GM19395 (cell line): ENCODE data around the gene BSND.

Experiments
- ATAC-seq: cut with Tn5 transposase; IDR thresholded peaks from one replicate; pipeline ENCODE4 v1.9.1; 2021; ENCODE audit warnings: mild to moderate bottlenecking, moderate library complexity; ENCODE audit not compliant: unreplicated experiment

The BSND gene

DNA sequence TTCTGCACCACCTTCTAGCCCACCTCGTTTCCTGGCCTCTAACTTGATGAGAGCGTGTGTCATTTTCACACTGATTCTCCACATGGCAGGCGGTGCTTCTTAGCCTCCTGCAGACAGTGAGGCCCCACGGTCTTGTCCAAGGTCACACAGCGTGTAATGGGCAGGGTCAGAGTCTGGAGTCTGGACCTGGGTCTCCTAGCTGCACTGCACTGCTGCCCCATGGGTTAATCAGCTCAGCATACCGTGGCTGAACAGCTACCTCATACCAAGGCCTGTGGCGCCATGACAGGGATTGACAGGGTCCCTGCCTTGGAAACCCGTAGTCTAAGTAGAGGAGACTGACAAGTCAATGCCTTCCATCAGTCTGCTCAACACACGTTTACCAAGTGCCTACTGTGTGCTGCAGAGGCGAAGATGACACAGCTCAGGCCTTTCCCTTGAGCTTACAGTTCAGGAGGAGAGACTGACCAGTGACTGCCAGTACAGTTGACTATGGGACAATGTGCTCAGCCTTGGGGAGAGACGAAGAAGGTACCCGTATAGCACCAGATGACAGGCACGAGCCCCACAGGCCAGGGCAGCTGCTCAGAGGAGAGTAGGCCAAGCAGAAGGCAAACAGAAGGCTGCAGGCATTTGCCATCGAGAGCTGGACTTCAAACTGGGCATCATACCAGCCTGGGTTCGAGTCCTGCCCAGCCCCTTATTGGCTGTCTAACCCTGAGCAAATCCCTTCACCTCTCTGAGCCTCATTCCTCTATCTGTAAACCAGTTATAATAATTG lies 46.1 kb downstream of the BSND start:
- no peak for ATAC-seq

DNA sequence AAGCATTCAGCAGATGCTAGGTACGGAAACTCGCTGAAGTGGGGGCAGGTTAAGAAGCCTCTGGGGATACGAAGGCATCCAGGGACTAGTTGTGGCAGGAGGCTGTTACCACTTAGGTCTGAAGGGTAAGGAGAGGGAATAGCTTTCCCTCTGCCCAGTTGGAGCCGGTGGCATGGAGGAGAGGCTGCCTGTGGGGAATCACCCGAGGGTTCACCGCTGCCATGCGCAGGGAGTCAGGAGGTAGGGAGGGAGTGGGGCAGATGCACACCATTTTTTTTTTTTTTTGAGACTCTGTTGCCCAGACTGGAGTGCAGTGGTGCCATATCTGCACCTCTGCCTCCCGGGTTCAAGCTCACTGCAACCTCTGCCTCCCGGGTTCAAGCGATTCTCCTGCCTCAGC lies 46.7 kb downstream of the BSND start:
- no peak for ATAC-seq

DNA sequence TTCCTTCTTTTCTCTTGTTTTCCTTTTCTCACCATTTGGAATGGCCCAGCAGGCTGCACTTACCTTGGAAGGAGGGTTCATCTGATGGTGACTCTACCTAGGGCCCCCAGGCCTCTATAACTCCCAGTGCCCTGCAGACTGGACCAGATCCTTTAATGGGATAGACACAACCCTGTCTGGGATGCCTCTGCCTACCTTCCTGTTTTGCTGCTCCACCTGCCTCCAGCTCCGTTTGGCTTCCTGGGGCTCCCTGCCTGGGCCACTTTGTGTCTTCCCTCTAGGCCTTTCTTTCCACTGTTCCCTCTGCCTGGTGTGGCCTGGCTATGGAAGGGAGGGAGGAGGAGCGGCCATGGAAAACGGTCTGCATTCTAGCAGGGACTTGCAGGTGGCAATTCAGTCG lies 48.1 kb downstream of the BSND start:
- ATAC-seq, result no peak

DNA sequence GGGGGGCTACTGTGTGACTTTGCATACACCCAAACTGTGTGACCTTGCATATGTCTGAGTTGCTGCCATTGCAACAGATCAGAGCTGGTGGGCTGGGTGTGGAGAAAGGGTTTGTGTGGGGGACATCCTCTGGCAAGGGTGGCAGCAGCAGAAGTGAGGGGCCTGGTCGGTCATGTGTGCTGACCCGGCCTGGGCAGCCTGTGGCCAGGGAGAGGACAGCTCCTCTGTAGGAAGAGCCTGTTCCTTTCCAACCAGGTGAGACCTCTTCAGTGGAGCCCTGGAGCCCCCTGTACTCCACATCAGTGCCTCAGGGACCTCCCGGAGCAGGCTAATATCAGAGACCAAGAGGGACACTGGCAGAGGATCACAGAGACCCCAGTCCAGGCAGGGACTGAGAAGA lies 48.9 kb downstream of the BSND start:
- ATAC-seq, result no peak

DNA sequence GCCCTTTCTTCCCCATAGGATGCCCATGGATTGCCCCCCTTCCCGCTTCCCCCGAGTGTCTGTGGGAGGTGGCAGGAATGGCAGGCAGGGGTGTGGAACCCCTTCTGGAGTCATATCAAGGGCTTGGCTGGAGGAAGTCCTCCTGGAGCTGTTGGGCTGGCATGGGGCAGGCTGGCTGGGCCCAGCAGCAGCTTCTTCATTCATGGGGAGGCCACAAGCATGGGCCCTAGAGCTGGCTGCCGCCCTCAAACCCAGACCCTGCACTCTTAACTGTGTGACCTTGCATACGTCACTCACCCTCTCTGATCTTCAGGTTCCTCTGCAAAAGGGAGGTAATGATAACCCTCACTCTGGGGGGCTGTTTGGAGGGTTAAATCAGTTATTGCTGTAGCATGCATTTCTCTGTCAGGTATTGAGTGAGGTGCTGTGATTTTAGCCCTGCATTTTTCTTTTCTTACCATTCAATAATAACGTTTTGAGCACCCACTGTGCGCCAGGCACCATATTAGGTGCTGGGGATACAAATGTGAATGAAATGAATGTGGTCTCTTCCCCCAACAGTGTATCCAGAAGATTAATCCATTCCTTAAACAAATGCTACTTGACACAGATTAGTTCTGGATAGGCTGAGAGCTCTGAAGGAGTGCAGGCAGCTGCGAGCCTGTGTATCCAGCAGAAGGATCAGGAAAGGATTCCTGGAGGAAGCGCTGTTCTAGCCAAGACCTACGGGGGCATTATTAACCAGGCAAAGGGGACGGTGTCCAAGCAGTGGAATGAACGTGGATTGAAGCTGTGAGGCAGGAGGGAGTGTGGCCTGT lies 49.9 kb downstream of the BSND start:
- no peak for ATAC-seq

DNA sequence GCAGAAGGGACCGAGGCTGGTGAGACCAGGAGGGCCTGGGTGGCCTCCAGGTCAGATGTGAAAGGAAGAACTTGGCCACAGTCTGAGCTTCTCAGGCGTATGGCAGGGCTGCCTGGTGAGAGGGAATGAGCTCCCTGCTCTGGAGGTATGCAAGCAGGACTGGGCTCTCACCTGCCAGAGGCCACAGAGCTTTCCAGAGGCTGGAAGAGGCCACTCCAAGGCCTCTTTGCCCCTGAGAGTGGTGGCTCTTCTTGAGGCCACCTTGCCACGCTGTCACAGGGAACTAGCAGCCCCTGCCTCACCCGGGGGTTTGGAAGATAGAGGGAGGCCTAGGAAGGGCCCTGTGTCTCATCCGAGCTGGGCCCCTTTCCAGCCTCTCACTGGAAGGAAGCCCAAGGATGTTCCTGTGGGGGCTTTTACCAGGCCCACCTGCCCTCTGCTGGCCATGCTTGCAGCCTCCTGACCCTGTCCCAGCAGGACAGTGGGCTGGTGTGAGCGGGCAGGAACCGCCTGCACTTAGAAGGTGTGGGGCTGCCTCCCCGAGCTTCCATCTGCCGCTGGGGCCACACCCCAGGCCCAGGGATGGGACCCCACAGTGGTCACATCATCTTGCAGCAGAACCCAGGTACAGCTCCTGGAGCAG lies 50.7 kb downstream of the BSND start:
- ATAC-seq, result no peak

DNA sequence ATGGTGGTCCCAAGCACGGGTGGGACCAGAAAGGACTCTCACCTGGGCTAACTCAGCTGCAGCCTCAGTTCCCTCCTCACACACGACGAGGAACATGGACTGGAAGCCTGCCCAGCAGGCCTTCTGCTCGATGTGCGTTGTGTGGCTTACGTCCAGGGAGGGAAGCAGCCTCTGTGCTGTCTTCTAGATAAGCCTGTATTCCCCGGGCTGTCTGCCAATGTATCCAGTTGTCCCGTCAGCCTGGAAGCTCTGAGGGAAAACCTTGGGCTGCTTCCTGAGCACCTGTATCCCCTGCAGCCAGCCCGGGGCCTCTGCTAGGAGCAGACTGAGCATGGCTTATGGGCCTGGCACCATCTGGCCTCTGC lies 51.2 kb downstream of the BSND start:
- no peak for ATAC-seq

DNA sequence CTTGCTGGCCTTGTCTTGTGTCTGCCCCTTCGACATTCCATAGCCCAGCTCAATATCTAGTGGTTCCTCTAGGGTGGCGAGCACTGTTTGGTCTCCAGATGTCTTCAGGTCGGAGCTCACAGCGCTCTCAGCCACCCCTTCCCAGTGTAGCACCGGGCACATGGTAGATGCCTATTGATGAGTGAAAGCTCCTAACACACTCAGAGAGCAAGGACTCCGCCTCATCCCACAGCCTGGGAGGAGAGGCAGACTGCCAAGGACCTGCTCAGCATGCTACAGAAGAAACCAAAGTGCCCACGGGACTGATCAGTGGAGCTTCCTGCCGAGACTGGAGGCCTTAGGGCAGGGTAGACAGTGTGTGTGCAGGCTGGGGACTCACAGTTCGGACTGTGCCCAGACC lies 51.5 kb downstream of the BSND start:
- ATAC-seq, result no peak

DNA sequence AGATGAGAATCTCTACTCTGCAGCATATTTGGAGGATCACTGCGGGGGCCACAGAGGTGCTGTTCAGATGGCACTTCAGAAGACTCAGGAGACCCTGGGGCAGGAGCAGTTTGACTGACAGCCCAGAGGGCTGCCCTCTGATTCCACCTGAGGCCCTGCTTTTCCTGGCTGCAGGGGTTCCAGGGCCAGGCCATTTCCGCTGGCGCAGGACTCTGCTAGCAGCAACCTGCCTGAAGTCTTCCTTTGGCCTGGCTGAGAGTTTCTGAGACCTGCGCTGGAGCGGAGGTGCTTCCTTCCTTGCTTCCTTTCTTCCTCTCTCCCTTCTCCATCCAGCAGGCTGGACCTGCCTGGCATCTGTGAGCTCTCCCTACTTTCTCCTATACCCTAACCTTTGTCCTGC lies 52.4 kb downstream of the BSND start:
- ATAC-seq, result no peak

DNA sequence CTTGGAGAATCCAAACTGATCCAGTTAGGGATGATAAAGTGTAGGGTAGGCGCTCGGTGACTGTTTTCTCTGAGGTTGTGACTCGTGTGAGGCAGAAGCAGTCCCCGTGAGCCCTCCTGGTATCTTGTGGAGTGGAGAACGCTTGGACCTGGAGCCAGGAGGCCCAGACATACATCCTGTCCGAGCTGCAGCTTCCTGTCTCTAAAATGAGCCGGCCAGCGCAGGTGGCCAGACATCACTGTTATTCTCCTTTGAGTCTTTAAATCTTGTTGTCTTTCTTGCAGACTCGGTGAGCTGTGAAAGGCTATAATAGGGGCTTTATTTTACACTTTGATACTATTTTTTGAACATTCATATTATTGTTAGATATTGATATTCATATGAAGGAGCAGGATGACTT lies 52.9 kb downstream of the BSND start:
- no peak for ATAC-seq

DNA sequence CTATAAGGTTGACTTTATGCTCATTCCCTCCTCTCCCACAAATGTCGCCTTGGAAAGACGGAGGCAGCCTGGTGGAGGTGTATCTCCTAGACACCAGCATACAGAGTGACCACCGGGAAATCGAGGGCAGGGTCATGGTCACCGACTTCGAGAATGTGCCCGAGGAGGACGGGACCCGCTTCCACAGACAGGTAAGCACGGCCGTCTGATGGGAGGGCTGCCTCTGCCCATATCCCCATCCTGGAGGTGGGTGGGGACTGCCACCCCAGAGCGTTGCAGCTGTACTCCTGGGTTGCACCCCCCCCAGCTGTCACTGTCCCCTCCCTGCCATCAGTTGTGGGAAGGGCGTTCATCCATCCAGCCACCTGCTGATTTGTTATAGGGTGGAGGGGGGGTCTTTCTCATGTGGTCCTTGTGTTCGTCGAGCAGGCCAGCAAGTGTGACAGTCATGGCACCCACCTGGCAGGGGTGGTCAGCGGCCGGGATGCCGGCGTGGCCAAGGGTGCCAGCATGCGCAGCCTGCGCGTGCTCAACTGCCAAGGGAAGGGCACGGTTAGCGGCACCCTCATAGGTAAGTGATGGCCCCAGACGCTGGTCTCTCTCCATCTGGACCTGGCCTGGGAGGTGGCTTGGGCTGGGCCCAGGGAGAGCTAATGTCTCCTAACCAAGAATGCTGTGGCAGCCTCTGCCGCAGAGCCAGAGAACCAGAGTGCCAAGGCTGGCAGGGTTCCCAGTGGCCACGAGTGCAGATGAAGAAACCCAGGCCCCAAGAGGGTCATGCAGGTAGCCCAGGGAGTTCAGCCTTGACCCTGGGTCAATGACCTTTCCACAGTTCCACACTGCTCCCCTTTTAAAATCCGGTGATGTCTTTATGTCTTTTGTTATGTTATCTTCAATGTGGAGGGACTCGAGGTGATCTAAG lies 53.7 kb downstream of the BSND start:
- no peak for ATAC-seq

DNA sequence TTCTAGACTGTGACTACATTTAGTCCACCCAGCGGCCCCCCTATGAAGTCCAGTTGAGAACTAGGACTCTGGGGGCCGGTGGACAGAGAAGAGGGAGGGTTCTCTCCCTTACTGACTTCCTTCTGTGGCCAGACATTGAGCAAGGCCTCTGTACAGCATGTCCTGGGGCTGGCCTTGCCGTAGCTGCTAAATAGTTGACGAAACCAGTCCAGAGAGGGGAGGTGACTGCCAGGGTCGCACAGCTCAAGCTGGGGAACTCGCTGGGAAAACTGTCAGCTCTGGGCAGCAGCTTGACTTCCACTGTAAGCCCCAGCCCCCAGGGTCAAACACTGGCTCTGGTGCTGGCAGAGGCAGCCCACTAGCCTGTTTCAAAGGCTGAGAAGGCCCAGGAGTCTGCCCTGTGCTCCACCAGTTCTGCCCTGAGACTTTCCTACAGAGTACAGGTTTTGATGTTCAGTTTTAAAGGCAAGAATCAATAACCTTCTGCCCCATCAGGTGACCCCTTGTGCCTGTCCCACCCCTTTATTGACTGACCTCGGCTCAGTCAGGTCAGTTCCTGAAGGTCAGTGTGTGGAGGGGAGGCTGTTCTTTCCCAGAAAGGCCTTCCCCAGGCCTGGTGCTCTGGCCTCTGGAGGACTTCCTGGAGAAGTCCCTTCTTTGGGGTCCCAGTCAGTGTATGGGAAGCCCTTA lies 54.7 kb downstream of the BSND start:
- no peak for ATAC-seq

DNA sequence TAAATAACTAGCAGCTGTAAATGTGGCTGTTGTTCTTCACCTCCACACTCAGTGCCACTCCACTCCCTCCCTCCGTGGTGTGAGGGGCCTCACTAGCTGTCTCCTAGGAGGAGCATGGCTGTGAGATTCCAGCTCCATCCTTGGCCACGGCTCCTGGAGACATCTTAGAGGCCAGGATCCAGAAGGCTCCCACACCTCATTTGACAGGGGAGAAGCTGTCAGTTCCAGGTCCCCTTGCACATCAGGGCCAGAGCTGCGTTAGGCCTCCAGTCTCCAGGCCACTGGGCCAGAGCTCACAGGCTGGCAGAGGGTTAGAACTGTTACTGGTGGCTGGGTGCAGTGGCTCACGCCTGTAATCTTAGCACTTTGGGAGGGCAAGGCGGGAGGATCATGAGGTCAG lies 55.7 kb downstream of the BSND start:
- no peak for ATAC-seq

DNA sequence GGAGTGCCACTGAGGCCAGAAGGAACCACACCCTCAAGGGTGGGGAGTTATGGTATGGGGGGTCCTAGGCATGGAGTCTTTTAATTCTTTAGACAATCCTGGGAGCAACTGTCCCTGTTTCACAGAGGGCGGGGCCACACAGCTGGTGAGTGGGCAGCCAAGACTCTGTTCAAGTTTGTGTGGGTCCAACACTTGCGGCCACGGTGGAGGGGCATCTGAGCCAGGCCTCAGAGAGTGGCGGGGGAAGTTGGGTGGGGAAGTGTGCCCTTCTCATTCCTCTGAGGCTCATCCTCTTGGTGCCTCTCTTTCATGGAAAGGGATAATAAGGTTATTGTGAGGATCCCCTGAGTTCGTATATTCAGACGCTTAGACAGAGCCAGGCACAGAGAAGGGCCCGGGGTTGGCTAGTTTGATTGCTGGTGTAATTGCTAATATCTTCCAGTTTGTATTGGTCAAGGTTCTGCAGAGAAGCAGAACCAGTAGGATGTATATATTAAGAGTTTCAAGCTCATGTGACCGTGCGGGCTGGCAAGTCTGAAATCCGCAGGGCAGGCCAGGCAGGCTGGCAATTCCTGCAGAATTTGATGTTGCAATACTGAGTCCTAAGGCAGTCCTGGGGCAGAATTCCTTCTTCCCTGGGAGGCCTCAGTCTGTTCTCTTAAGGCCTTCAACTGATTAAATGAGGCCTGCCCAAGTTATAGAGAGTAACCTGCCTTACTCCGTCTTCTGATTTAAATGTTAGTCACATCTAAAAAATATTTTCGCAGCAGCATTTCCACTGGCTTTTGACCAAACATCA lies 56.5 kb downstream of the BSND start:
- ATAC-seq, result no peak

DNA sequence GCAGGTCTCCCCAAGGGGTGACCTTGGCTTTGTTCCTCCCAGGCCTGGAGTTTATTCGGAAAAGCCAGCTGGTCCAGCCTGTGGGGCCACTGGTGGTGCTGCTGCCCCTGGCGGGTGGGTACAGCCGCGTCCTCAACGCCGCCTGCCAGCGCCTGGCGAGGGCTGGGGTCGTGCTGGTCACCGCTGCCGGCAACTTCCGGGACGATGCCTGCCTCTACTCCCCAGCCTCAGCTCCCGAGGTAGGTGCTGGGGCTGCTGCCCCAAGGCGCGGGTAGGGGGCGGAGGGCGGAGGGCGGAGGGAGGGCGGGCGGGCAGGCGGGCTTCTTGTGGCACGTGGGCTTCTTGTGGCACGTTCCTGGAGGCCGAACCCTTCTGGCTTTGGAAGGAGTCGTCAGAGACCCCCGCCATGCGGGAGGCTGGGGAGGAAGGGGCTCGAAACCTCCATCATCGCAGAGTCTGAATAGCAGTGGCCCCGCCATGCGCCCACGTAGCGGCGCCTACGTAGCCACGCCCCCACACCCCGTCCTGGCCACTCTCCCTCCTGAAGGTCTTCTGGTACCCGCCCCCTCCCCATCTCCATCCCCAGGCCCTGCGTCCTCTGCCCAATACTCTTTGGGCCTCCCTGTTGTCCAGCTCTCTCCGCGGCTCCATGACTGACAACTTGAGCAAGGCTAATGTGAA lies 57.4 kb downstream of the BSND start:
- no peak for ATAC-seq

DNA sequence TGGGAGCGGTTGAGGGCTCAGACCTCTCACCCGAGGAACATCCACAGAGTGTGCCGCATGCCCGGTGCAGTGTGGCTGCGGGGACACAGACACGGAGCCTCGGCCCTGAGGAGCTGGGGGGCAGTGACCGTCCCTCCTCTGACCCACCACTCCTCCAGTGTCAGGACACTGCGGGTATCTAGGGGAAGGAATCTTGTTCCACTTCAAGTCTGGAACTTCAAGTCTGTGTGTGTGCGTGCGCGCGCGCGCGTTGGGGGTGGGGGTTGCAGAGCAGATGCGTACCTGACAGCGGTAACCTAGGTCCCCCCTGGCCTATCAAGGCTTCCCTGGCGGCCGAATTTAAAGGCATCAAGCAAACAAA lies 57.9 kb downstream of the BSND start:
- ATAC-seq, result no peak

DNA sequence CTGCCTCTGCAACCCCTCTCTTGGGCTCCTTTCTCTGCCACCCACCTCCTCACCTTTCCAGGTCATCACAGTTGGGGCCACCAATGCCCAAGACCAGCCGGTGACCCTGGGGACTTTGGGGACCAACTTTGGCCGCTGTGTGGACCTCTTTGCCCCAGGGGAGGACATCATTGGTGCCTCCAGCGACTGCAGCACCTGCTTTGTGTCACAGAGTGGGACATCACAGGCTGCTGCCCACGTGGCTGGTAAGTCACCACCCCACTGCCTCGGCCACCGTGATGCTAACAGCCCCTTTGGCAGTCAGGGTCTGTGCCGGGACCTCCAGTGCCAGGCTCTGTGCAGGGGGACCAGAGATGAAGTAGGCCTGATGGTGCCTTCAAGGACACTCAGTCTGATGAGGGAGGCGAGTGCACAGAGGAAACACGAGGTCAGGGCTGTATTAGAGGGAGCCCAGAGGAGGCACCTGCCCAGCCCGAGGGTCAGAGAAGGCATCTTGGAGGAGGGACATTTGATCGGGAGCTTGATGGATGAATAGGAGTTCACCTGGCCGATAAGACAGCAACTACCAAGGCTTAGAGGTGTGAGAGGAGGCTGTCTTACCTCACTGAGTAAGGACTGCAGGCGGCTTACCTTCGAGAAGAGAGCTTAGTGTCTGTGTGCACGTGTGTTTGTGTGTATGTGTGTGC lies 58.7 kb downstream of the BSND start:
- no peak for ATAC-seq

DNA sequence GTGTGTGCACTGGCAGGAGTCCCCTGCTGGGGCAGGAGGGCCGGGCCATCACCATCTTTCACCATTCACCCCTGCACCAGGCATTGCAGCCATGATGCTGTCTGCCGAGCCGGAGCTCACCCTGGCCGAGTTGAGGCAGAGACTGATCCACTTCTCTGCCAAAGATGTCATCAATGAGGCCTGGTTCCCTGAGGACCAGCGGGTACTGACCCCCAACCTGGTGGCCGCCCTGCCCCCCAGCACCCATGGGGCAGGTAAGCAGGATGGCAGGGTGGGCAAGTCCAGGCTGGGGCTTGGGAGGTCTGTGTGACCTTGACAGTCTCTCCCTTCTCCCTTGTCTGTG lies 59.2 kb downstream of the BSND start:
- ATAC-seq, result no peak
